Amniotic epithelial cell (primary cell): Measurements from ENCODE around the gene SHISAL2B.
"Not testable (repeated sequence)": the region's sequence is repeated elsewhere in the genome, so short reads cannot be mapped to it uniquely, and the experiment has no call there.

Source experiments
- DNase-seq: peaks from one replicate; pipeline ENCODE4 v3.0.0-alpha.2; 2010; ENCODE audit warnings: low read depth

SHISAL2B gene

GRCh38 chr5:64690417-64691151 is at the start of gene SHISAL2B:
SHISAL2B (plus strand) TSS chr5:64690503; CDS start chr5:64690624, 121 bp downstream.
- peak; percentile 6 for DNase-seq

GRCh38 chr5:64644831-64645230 is 45.5 kb upstream of the SHISAL2B start:
- DNase-seq: no peak

DNA sequence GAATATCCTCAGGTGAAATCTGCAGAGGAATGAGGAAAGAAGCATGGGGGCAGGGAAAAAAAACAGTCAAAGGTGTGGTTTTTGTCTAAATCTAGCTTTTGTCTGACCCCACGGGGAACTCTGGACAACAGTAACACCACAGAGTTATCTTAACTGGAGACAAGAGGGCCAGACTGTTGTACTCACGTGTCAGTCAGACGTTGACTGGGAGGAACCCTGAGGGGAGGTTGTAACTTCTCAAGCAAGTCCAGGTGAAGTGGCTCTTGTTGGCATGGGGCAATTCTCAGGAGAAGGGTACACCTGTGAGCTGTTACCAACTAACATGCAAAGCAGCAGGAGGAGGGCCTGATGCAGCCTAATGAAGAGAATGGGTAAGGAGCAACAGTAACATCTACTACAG is 44.1 kb upstream of the SHISAL2B start:
- DNase-seq: no peak

- no peak for DNase-seq
Measured at GRCh38 chr5:64649512-64649911, 40.8 kb upstream of the SHISAL2B start.

- peak; percentile 31 for DNase-seq
Measured at GRCh38 chr5:64653766-64654560, 36.3 kb upstream of the SHISAL2B start.

GRCh38 chr5:64654561-64654938 is 35.8 kb upstream of the SHISAL2B start:
- DNase-seq: no peak

DNA sequence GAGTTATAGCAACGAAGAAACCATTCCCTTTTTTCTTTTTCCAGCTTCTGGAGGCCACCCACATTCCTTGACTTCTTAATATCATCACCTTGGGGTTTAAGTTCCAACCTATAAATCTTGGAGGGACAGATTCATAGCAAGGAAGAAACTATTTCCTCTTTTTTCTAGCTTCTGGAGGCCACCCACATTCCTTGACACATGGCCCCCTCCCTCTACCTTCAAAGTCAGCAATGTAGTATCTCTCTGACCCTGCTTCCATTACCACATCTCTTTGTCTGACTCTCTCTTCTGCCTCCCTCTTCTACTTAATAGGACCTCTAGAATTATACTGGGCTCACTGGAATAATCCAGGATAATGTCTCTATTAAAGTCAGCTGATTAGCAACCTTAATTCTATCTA is 34.7 kb upstream of the SHISAL2B start:
- DNase-seq: no peak

DNA sequence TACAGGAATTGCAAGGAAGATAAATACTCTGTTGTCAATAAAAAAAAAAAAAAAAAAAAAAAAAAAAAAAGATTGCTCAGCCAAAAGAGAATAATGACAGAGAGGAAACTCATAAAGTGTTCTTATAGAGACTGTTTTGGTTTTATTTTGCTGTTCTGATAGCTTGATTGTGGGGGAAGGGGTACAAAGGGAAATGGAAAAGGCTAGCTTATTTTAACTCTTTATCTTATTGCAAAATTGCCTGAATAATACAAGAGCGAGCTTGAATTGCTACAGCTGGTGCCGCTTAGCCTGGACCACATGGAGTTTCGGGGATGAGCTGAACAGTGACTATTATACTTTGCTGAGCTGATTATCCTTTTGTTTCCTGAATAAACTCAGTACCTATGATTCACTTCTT is 31.0 kb upstream of the SHISAL2B start:
- DNase-seq: no peak

DNA sequence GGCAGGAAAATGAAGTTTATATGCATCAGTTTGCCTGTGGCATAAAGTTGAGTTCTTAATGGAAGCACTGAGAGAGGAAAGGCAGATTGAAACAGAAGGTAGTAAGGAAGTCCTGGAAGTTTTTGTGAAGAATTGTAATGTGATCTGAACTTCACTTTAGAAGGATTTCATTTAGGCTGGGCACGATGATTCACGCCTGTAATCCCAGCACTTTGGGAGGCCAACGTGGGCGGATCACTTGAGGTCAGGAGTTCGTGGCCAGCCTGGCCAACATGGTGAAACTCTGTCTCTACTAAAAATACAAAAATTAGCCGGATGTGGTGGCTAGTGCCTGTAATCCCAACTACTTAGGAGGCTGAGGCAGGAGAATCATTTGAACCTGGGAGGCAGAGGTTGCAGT is 27.1 kb upstream of the SHISAL2B start:
- peak; percentile 45 for DNase-seq

GRCh38 chr5:64665243-64665642 is 25.1 kb upstream of the SHISAL2B start:
- peak; percentile 12 for DNase-seq

- DNase-seq: peak; percentile 96
Measured at GRCh38 chr5:64666078-64666477, 24.2 kb upstream of the SHISAL2B start.

- no peak for DNase-seq
Measured at GRCh38 chr5:64667068-64667467, 23.2 kb upstream of the SHISAL2B start.

- no peak for DNase-seq
Measured at GRCh38 chr5:64670277-64670676, 20.0 kb upstream of the SHISAL2B start.

- DNase-seq: no peak
Measured at GRCh38 chr5:64671678-64672077, 18.6 kb upstream of the SHISAL2B start.

DNA sequence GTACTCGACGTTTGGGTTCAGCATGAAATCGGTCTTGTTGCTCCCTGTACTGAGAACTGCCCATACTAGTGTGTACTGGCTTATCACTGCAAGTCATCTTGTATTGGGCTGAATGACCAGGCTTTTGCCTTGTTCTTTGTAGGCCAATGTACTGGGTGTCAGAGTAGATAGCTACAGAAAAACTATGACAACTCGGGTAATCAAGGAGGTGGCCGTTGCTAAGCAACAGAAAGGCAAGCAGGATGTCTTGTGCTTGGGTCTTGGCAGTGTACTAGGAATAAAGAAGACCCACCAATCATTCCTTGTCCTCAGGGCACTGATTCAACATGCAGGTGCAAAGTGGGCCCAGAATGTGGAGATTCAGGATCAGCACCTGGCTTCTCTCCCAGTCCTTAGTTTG is 11.9 kb upstream of the SHISAL2B start:
- DNase-seq: no peak

DNA sequence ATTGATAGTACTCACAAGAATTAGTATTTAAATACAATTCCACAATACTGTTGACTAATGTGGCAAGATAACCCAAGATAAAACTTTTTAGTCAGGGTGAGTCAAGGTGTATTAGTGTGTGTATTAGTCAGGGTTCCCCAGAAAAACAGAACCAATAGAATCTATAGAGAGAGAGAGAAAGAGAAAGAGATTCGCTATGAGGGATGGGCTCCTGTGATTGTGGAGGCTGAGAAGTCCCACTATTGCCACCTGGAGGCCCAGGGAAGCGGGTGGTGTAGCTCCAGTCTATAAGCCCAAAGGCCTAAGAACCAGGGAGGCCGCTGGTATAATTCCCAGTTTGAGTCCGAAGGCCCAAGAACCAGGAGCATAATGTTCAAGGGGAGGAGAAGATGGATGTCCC is 10.0 kb upstream of the SHISAL2B start:
- no peak for DNase-seq

DNA sequence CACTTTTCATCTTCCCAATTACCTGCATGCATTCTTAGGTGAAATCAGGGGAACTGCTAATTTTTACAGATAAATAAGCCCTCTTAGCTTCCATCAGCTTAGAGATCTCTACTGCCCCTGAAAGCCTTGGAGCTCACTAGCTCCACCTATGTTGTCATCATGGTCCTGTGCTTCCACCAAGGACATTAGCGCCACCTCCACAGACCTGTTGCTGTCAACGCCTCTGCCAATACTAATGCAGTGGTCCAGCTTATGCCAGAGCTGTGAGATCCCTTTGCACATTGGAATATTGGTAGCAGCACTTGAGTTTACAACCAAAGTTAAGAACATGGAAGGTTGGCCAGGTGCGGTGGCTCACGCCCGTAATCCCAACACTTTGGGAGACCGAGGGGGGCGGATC is 7.7 kb upstream of the SHISAL2B start:
- no peak for DNase-seq

DNA sequence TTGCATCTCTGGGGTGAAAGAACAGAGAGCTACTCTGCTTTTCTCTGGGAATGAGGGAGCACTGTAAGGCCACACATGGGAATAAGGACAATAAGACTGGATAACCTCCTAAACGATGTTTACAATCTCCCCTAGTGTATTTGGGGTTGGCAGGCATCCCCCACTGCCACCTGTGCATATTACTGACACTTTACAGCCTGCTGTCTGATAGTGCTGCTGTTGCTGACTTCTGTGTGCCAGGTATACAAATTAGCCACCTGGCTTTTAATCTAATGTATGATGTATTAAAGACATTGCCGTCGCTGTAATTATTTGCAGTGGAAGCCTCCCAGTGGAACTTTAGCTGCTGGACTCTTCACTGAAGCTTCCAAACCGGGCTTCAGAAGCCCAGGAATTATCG is 4.4 kb upstream of the SHISAL2B start:
- no peak for DNase-seq

DNA sequence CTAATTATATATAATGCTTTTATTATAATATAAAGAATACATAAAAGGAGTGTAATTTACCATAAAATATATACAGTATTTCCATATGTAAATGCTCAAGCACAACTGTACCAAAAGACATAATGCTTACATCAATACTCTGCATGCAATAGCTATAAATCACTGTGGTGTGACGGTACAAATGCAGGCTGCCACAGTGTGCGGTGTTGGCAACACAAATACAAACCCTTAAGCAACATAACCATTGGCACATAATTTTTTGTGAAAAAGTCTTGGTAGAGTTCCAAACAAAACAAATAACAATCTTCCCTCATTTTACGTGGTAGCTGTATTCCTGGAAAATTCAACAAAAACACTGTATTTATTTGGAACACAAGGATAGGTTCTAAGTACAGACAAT is 1.9 kb upstream of the SHISAL2B start:
- no peak for DNase-seq

DNA sequence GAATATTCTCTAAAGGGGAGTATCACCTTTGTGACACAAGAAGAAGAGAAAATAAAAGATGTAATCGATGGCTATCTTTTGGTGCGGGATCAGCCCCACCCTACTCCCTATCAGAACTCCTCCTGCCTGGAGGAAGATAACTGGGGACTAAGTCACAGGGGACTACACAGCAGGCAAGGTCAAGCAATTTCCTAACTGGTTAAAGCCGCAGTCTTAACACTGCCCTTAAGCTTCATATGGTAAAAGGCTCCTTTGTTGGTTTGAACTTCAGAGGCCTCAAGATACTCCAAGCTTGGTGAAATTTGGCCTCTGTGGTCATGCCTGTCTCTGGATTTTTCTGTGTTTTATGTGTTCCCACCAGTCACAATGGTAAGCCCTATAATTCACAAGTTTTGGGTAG is 1.3 kb upstream of the SHISAL2B start:
- no peak for DNase-seq

GRCh38 chr5:64690104-64690416 is 243 bp upstream of the SHISAL2B start:
- no peak for DNase-seq

DNA sequence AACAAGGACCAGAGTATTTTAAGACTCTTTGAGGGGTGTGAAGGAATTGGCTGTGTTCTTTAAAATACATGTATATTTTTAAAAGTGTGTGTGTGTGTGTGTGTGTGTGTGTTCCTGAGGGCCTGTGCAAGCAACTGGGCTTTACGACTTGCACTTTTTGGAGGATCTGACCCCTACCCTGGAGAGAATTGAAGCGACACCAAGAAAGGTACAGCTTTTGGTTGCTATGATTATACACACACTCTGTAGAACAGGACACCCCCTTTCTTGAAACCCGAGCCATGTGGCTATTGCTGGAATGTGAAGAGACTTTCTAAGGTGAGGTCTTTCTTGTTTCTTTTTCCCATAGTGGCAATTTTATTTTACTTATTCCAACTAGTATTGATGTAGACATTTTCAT is 988 bp downstream of the SHISAL2B start:
- DNase-seq: no peak

- DNase-seq: no peak
Measured at GRCh38 chr5:64693636-64694035, 3.3 kb downstream of the SHISAL2B start.

DNA sequence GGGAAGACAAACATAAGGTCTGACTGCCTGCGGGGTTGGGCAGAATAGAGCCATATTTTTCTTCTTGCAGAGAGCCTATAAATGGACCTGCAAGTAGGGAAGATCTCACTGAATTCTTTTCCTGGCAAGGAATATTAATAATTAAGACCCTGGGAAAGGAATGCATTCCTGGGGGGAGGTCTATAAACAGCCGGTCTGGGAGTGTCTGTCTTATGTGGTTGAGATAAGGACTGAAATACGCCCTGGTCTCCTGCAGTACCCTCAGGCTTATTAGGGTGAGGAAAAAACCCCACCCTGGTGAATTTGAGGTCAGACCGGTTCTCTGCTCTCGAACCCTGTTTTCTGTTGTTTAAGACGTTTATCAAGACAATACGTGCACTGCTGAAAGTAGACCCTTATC is 6.1 kb downstream of the SHISAL2B start:
- not testable (repeated sequence) for DNase-seq
